LNCaP clone FGC (cell line): Measurements from ENCODE around the gene SLC34A3.

Source experiments
- DNase-seq: peaks from one replicate; pipeline ENCODE4 v3.0.0-alpha.2; 2011; ENCODE audit warnings: low read depth
- H3K4me3 ChIP-seq: 2 replicates; pipeline ENCODE4 v1.5.1; 2011; ENCODE audit warnings: mild to moderate bottlenecking, low read depth, low read length, control low read depth
- TF ChIP-seq, protein P1 (sequence below): IDR thresholded peaks from 2 replicates; pipeline ENCODE4 v1.5.1; 2012; ENCODE audit warnings: mild to moderate bottlenecking; ENCODE audit not compliant: control insufficient read depth, insufficient read depth; ENCODE audit errors: extremely low read depth

SLC34A3 gene

DNA sequence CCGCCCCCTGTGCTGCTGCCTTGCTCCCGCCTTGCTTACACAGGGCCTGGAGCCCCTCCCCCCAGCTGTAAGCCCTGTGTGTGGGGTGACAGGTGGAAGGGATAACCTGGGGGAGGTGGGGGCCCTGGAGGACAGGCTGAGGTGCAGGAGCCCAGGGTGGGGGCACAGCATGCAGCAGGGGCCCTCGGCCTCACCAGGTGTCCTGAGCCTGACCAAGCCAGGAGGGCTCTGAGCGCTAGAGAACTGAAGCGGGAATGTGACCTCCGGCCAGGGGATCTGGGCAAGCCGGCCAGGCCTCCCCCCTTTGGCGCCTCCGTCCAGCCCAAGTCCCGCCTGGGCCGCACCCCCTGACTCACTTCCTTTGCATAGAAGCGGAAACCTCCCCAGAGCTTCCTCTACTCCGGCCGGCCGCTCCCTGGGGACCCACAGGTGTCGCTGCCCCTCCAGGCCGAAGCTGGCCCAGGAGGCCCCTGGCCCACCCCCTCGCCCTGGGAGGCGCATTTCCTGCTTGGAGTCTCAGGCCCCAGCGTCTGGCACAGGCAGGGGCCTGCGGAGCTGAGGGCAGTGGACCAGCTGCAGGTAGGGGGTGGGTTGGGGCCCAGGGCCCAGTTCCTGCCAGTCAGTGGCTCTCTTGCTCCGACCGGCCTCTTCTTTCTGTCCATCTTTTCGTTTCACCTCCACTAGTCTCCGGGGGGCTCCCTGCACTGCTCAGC is 46.8 kb downstream of the SLC34A3 start, which contains the start of gene TOR4A:
Gene TOR4A (plus strand): TSS at position 398 of the 713 bp plus-strand sequence. CDS start 964 bp downstream, outside the sequence.
- H3K4me3 ChIP-seq, result no peak within 1 kb of the TSS
- TF ChIP-seq, protein P1, sequence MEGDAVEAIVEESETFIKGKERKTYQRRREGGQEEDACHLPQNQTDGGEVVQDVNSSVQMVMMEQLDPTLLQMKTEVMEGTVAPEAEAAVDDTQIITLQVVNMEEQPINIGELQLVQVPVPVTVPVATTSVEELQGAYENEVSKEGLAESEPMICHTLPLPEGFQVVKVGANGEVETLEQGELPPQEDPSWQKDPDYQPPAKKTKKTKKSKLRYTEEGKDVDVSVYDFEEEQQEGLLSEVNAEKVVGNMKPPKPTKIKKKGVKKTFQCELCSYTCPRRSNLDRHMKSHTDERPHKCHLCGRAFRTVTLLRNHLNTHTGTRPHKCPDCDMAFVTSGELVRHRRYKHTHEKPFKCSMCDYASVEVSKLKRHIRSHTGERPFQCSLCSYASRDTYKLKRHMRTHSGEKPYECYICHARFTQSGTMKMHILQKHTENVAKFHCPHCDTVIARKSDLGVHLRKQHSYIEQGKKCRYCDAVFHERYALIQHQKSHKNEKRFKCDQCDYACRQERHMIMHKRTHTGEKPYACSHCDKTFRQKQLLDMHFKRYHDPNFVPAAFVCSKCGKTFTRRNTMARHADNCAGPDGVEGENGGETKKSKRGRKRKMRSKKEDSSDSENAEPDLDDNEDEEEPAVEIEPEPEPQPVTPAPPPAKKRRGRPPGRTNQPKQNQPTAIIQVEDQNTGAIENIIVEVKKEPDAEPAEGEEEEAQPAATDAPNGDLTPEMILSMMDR, result no peak
- no peak for DNase-seq

DNA sequence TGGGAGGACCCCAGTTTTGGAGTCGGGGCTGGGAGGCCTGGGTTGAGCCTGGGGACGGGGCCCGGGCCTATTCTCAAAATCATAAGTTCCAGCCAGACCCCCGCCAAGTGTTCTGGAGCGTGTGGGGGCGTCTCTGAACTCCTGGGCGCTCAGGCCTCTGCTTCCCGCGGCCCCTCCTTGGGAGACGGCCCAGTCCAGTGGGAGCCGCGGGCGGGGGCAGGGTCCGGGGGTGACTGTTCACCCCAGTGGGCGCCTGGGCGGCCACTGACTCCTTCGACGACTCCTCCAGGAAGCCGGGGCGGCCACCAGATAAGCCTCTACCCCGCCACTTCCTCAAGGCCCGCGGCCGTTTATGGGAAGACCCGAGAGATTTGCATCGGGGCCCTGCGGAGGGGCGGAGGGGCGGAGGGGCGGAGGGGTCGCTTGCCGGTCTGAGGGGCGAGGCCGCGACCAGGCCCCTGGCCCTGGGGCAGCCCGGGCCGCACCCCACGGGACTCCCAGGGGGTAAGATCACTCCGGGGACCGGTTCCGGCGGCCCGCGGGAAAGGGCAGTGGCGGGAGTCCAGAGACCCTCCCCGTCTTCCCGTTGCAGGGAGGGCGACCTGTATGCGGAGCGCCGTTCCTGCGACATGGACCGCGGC is 47.5 kb downstream of the SLC34A3 start:
- no peak overlapping the region for H3K4me3 ChIP-seq
- no peak for DNase-seq
- TF ChIP-seq, protein P1, result no peak

DNA sequence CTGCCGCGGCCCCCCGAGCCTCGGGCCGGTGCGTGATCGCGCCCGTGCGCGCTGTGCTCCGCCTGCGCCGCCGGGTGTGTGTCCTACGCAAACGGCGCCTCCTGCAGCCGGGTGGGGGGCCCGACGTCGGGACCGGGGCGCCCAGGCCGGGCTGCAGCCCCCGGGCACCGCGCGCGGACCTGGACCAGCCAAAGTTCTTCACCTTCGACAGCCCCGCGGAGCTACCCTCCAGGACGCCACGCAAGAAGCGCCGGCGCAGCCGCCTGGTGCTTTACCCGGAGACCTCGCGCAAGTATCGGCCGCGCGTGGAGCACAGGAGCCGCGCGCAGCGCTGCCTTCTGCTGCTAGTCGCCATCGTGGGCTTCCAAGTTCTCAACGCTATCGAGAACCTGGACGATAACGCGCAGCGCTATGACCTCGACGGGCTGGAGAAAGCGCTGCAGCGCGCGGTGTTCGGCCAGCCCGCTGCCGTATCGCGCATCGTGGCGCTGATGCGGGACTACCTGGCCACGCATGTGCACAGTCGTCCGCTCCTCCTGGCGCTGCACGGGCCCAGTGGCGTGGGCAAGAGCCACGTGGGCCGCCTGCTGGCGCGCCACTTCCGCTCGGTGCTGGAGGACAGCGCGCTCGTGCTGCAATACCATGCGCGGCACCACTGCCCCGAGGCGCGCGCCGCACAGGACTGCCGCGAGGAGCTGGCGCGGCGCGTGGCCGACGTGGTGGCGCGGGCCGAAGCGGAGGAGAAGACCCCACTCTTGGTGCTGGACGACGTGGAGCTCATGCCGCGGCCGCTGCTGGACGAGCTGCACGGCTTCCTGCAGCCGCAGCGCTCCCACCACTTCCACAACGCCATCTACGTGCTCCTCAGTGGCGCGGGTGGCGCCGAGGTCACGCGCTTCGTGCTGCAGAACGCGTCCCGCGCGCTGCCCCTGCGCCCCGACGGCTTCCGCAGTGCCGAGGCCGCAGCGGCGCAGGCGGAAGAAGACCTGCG is 48.3 kb downstream of the SLC34A3 start:
- no peak overlapping the region for H3K4me3 ChIP-seq
- DNase-seq, result no peak
- TF ChIP-seq, protein P1, result no peak

DNA sequence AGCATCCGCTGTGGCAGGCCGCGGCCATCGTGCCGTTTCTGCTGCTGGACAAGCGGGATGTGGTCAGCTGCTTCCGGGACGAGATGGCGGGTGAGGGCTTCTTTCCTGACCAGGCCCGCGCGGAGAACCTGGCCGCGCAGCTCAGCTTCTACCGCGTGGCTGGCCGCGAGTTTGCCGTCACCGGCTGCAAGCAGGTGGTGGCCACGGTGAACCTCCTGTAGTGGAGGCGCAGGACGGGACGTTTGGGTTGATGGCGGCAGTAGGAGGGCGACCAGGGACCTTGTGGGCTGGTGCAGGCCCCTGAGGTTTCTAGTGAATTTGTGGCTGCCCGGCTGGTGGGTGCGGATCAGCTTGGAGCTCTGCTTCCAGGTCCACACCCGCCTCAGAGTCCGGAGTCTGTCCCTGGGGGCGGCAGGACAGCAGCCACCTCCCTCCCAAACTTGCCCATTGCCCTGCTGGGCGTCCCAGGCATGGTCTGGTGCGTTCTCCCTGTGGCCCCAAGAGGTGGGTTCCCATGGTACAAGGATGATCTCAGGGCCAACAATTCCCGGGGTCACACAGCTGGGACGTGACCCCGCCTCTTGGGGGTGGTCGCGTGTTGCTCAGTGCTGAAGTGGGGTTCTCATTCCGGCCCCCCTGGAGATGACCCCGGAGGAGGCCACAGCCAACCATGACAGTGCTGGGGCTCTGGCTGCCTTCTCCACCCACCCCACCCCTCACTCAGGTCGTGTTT is 49.2 kb downstream of the SLC34A3 start:
- TF ChIP-seq, protein P1, result no peak
- DNase-seq, result no peak
- no peak overlapping the region for H3K4me3 ChIP-seq

DNA sequence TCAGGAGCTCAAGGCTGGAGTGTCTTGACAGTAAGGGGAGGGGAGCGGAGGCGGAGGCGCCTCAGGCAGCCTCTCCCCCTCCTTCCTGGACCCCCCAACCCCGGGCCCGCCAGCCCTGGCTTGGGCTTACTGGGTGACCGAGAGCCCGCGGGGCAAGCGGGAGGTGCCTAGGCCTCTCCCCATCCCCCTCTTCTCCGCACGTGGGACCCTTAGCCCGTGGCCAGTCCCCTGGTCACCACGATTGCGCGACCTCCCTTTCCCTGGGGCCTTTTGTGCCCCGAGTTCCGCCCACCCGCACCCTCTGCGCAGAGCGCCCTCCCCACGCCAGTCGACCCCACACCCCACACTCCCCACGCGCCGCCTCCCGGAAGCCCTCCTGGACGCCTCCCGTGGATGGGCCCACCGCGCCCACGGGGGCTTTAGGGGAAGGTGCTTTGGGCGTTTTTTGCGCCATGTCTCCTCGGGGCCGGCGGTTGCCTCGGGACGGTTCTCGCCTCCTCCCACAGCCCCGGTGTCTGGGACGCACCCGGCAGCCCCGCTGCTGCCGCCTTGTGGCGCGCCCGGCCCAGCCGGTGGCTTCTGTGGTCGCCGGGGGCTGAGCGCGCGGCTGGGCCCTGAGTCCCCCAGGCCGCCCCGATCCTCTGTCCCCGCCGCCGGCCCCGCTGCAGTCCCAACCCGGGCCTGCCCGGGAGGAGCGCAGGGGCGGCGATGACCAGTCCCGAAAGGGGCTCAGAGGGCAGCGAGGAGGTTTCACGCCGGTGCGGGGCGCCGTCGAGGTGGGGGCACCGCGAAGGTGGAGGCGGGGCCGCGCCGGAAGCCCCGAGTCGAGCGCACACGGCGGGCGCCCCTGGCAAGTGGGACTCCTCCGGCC is 50.0 kb downstream of the SLC34A3 start:
- no peak overlapping the region for H3K4me3 ChIP-seq
- DNase-seq, result no peak

More for the DNA sequence above, 50.0 kb downstream of the SLC34A3 start:
- TF ChIP-seq, protein P1, result no peak
